Measurements from ENCODE around the gene DPEP2.
"Not testable (repeated sequence)": the region's sequence is repeated elsewhere in the genome, so short reads cannot be mapped to it uniquely, and the experiment has no call there.

DPEP2 gene, protein sequence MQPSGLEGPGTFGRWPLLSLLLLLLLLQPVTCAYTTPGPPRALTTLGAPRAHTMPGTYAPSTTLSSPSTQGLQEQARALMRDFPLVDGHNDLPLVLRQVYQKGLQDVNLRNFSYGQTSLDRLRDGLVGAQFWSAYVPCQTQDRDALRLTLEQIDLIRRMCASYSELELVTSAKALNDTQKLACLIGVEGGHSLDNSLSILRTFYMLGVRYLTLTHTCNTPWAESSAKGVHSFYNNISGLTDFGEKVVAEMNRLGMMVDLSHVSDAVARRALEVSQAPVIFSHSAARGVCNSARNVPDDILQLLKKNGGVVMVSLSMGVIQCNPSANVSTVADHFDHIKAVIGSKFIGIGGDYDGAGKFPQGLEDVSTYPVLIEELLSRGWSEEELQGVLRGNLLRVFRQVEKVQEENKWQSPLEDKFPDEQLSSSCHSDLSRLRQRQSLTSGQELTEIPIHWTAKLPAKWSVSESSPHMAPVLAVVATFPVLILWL

GRCh38 chr16:67998779-67999688 lies at the start of gene DPEP2:
Gene DPEP2, minus strand, starts transcription at chr16:67999484. Its CDS starts 6,272 bp downstream, at chr16:67993212.
- in situ Hi-C loops (cut with MboI; ENCODE audit: low sequenced_read_pairs): not testable (repeated sequence)

GRCh38 chr16:68047987-68048386 lies 48.7 kb upstream of the DPEP2 start:
- in situ Hi-C loops (cut with MboI; ENCODE audit: low sequenced_read_pairs): no loop called here

GRCh38 chr16:68046106-68046505 lies 46.8 kb upstream of the DPEP2 start:
- in situ Hi-C loops (cut with MboI; ENCODE audit: low sequenced_read_pairs): no loop called here

- in situ Hi-C loops (cut with MboI; ENCODE audit: low sequenced_read_pairs): no loop called here
These were observed 42.5 kb upstream of the DPEP2 start for GRCh38 chr16:68041783-68042182.

- in situ Hi-C loops (cut with MboI; ENCODE audit: low sequenced_read_pairs): no loop called here
These were observed 41.4 kb upstream of the DPEP2 start for GRCh38 chr16:68040506-68041288.

DNA sequence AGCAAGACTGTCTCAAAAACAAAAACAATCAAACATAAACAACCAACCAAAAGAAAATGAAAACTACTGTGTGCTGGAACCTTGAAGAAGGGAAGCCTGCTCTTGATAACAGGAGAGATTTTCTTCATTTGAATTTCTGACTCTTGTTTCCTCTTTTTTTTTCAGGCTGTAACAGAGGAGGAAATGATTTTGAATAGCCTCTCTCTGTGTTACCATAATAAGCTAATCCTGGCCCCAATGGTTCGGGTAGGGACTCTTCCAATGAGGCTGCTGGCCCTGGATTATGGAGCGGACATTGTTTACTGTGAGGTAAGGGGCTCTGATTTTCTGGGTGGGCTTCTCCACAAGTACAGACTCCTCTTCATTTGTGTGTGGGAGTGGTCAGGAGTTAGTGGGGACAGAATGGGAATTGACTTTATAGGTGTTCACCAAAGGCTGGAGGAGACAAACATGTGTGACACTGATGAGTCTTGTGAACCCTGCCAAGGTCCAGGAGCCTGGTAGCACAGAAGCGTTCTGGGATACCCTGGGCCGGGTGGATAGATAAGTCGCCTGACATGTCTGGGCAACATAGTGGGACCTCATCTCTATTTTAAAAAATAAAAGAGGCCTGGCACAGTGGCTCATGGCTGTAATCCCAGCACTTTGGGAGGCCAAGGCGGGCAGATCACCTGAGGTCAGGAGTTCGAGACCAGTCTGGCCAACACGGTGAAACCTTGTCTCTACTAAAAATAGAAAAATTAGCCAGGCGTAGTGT lies 38.7 kb upstream of the DPEP2 start:
- in situ Hi-C loops (cut with MboI; ENCODE audit: low sequenced_read_pairs): no loop called here

GRCh38 chr16:68035227-68035626 lies 35.9 kb upstream of the DPEP2 start:
- in situ Hi-C loops (cut with MboI; ENCODE audit: low sequenced_read_pairs): no loop called here

DNA sequence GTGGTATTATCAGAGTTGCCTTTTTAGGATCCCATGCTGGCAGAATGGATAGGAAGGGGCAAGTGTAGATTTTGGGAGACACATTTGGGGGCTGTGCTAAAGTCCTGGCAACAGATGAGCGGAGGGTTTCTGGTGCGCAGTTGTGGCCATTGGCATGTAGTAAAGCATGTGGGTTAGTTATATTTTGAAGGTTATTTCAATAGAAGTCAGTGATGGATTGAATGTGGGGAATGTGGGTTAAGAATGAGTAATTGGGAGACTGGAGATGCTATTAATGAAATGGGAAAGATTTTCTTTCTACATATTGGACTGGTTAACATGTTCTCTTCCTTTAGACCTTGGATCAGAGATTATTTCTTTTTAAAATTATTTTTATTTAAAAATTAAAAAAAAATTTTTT lies 33.8 kb upstream of the DPEP2 start:
- in situ Hi-C loops (cut with MboI; ENCODE audit: low sequenced_read_pairs): no loop called here

- in situ Hi-C loops (cut with MboI; ENCODE audit: low sequenced_read_pairs): no loop called here
These were observed 32.7 kb upstream of the DPEP2 start for GRCh38 chr16:68031951-68032350.

GRCh38 chr16:68030108-68030507 lies 30.8 kb upstream of the DPEP2 start:
- in situ Hi-C loops (cut with MboI; ENCODE audit: low sequenced_read_pairs): not testable (repeated sequence)

DNA sequence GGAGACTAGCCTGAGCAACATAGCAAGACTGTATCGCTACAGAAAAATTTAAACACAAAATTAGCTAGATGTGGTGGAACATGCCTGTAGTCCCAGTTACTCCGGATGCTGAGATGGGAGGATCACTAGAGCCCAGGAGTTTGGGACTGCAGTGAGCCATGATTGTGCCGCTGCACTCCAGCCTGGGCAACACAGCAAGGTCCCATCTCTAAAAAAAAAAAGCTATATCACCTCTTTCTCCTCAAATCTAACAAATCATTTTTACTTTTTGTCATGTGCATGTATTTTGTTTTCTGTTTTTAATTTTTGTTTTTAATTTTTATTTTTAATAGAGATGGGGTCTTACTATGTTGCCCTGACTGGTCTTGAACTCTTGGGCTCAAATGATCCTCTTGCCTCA lies 29.7 kb upstream of the DPEP2 start:
- in situ Hi-C loops (cut with MboI; ENCODE audit: low sequenced_read_pairs): no loop called here

GRCh38 chr16:68022728-68023537 lies 23.6 kb upstream of the DPEP2 start, which contains the start of the genes DDX28 and DUS2:
Gene DDX28, minus strand, starts transcription at chr16:68023232. Its CDS starts 30 bp downstream, at chr16:68023202.
Gene DUS2, plus strand, starts transcription at chr16:68023284. Its CDS starts 14,740 bp downstream, at chr16:68038024.
- in situ Hi-C loops (cut with MboI; ENCODE audit: low sequenced_read_pairs): no loop called here

GRCh38 chr16:68022278-68022727 lies 23.0 kb upstream of the DPEP2 start:
- in situ Hi-C loops (cut with MboI; ENCODE audit: low sequenced_read_pairs): no loop called here

- in situ Hi-C loops (cut with MboI; ENCODE audit: low sequenced_read_pairs): no loop called here
These were observed 22.2 kb upstream of the DPEP2 start for GRCh38 chr16:68021490-68021889.

DNA sequence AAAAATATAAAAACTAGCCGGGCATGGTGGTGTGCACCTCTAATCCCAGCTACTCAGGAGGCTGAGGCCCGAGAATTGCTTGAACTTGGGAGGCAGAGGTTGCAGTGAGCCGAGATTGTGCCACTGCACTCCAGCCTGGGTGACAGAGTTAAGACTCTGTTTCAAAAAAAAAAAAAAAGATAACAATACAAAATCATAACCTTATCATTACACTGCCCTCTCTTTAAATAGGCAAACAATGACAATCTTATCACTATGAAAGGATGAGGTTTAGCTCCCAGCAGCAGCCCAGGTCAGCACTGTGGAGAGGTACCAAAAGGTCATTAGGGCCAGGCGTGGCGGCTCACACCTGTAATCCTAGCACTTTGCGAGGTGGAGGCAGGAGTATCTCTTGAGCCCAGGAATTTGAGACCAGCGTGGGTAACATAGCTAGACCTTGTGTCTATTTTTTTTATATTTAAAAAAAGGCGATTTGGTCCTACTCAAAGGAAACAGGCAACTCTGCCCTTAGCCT lies 19.9 kb upstream of the DPEP2 start:
- in situ Hi-C loops (cut with MboI; ENCODE audit: low sequenced_read_pairs): no loop called here

DNA sequence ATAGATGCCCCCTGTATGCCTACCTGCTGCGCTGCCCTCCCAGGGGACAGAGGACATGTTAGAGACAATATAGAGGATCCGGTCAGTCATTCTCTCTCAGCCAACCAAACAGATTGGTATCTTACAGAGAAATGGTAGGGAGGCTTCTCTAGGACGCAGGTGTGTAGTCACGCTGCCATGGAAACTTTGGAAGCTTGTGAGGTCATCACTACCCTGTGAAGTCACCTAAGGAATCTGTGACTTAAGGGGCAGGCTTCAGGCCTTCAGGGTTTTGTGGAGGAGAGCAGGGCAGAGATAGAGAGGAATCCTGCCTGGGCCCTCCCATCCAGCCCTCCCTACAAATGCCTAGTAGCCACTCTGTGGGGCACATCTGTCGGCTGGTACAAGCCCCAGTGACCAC lies 16.4 kb upstream of the DPEP2 start, which contains the start of gene DPEP2NB:
DPEP2NB (minus strand) TSS at position 231 of the 400 bp plus-strand sequence; CDS start at position 90, 141 bp downstream.
- in situ Hi-C loops (cut with MboI; ENCODE audit: low sequenced_read_pairs): no loop called here

DNA sequence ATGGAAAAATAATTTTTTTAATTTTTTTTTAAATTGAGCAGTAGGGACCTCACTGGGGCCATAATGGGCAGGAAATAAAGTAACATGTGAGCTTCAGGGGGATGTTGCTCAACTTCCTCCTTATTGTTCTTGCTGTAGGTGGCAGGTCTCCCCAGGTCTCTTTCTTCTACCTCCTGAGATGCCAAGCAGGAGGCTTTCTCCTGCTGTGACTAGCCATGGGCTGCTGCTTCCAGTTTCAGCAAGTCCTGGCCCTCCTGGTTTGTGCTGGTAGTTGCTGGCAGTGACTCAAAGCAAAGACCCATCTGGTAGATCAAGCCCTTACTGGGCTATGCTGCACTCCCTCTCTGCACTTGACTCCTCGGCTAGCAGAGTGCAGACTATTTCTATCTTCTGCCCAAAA lies 14.2 kb upstream of the DPEP2 start:
- in situ Hi-C loops (cut with MboI; ENCODE audit: low sequenced_read_pairs): no loop called here

- in situ Hi-C loops (cut with MboI; ENCODE audit: low sequenced_read_pairs): not testable (repeated sequence)
These were observed 10.6 kb upstream of the DPEP2 start for GRCh38 chr16:68009872-68010271.

Data from hTERT RPE-1 (cell line).